ENCODE measurements around the gene KIF24. TPM values are rescaled to one million over a fixed set of nuclear protein-coding genes. Genes with fewer than 3 reads are reported as not detected.
"Not testable (repeated sequence)": the region's sequence is repeated elsewhere in the genome, so short reads cannot be mapped to it uniquely, and the experiment has no call there.

Gene KIF24
- total and polyA plus RNA-seq, 8 donors = 0.29 to 5.8 (median 1.5) TPM

- no peak for DNase-seq
- peaks cover 43 to 88% (median 61%) of the 10 kb centered on the region in 4 donors for H3K4me1 ChIP-seq
- intact Hi-C loops (cut with DNase I; ENCODE audit: low total_unique reads) = no loop called here
- no peak overlapping the region for H3K4me3 ChIP-seq
- TF ChIP-seq CTCF (IDR thresholded peaks at IDR 0.05) = no peak
- TF ChIP-seq POLR2AphosphoS5 (IDR thresholded peaks at IDR 0.05) = peak in 2 of 3 donors; percentile 37 to 50
- TF ChIP-seq POLR2A (IDR thresholded peaks at IDR 0.05) = no peak
- TF ChIP-seq EP300 (IDR thresholded peaks at IDR 0.05) = no peak
- 32 to 60% (median 43%) methylated on average over 1 of the region's 1 CpG for WGBS, 5 donors
- peak overlapping the region; percentile 79 to 89 (median 85) for H3K27ac ChIP-seq
- H3K9me3 ChIP-seq = no peaks in the 10 kb centered on the region
- H3K27me3 ChIP-seq = no peaks in the 10 kb centered on the region
- H3K36me3 ChIP-seq = peaks cover 0 to 50% (median 40%) of the 10 kb centered on the region in 4 donors
Measured at GRCh38 chr9:34343605-34344004, 14.5 kb upstream of the KIF24 start.

DNA sequence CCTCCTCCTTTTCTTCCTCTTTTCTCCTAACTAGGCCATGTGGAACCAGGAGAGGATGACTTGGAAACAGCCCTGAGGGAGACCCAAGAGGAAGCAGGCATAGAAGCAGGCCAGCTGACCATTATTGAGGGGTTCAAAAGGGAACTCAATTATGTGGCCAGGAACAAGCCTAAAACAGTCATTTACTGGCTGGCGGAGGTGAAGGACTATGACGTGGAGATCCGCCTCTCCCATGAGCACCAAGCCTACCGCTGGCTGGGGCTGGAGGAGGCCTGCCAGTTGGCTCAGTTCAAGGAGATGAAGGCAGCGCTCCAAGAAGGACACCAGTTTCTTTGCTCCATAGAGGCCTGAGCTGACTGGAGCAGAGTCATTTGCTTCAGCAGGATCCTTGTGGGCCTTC is 14.0 kb upstream of the KIF24 start:
- Histone ChIP-seq H3K36me3 (peaks cover 0 to 52% (median 42%) of the 10 kb centered on the region in 4 donors), H3K9me3 (no peaks in the 10 kb centered on the region), H3K4me3 (no peak overlapping the region), H3K4me1 (peaks cover 43 to 85% (median 63%) of the 10 kb centered on the region in 4 donors), H3K27me3 (no peaks in the 10 kb centered on the region), H3K27ac (peak overlapping the region; percentile 79 to 89 (median 84))
- 22 to 54% (median 47%) methylated on average over 5 of the region's 5 CpGs for WGBS, 5 donors
- intact Hi-C loops (cut with DNase I; ENCODE audit: low total_unique reads) = no loop called here
- TF ChIP-seq POLR2A (IDR thresholded peaks at IDR 0.05) (no peak), EP300 (IDR thresholded peaks at IDR 0.05) (peak; percentile 80), CTCF (IDR thresholded peaks at IDR 0.05) (no peak), POLR2AphosphoS5 (IDR thresholded peaks at IDR 0.05) (peak; percentile 30 to 72 (median 53))
- peak; percentile 72 to 82 for DNase-seq

- Histone ChIP-seq H3K36me3 (peaks cover 0 to 61% (median 46%) of the 10 kb centered on the region in 4 donors), H3K9me3 (no peaks in the 10 kb centered on the region), H3K27ac (peak overlapping the region; percentile 34 to 89 (median 84)), H3K4me1 (peaks cover 43 to 74% (median 57%) of the 10 kb centered on the region in 4 donors), H3K27me3 (no peaks in the 10 kb centered on the region), H3K4me3 (no peak overlapping the region)
- WGBS, 5 donors = 66 to 85% (median 83%) methylated on average over 7 of the region's 7 CpGs
- intact Hi-C loops (cut with DNase I; ENCODE audit: low total_unique reads) = no loop called here
- peak in 1 of 2 donors; percentile 60 for DNase-seq
- TF ChIP-seq EP300 (IDR thresholded peaks at IDR 0.05) (no peak), POLR2A (IDR thresholded peaks at IDR 0.05) (no peak), CTCF (IDR thresholded peaks at IDR 0.05) (no peak)
Measured at GRCh38 chr9:34341659-34342295, 12.7 kb upstream of the KIF24 start.

DNA sequence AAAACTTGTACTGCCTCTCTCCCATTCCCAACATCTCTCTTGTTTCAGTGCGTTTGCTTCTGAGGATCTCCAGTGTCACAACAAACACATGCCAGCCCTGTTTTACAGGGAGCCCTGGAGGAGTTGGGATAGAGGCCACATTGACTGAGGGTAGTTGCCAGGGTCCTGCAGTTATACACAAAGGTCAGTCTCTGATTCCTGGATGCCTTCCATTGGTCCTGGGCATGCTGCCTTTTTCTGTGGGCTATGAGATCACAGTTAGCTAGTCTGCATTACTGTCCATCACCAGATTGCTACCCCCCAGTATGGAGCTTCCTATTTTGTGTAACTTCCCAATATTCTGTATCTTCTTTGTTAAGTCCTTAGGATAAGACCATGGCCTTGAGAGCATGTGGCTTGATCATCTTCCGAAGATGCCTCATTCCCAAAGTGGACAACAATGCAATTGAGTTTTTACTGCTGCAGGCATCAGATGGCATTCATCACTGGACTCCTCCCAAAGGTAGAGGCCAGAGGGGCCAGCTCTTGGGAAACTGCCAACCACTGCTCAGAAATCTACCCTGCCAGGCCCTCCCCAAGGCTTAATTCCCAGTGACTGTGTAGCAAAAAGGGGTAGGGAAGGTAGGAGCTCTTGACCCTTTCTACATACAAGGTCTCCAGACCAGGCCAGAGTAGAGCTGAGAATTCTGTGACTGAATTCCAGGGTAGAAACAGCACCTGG is 9.8 kb upstream of the KIF24 start:
- DNase-seq = no peak
- WGBS, 5 donors = 76 to 95% (median 91%) methylated on average over 2 of the region's 2 CpGs
- intact Hi-C loops (cut with DNase I; ENCODE audit: low total_unique reads) = loop anchor here (5.0 kb wide), 1 partner anchor 33 kb away; no protein-coding TSS in a partner anchor
- Histone ChIP-seq H3K4me1 (peaks cover 24 to 61% (median 40%) of the 10 kb centered on the region in 4 donors), H3K9me3 (no peaks in the 10 kb centered on the region), H3K36me3 (peaks cover 0 to 60% (median 44%) of the 10 kb centered on the region in 4 donors), H3K4me3 (no peak overlapping the region), H3K27me3 (no peaks in the 10 kb centered on the region), H3K27ac (peak overlapping the region in 1 of 5 donors; percentile 89)
- TF ChIP-seq CTCF (IDR thresholded peaks at IDR 0.05) = no peak
- TF ChIP-seq POLR2AphosphoS5 (IDR thresholded peaks at IDR 0.05) = no peak
- TF ChIP-seq EP300 (IDR thresholded peaks at IDR 0.05) = no peak
- TF ChIP-seq POLR2A (IDR thresholded peaks at IDR 0.05) = no peak

DNA sequence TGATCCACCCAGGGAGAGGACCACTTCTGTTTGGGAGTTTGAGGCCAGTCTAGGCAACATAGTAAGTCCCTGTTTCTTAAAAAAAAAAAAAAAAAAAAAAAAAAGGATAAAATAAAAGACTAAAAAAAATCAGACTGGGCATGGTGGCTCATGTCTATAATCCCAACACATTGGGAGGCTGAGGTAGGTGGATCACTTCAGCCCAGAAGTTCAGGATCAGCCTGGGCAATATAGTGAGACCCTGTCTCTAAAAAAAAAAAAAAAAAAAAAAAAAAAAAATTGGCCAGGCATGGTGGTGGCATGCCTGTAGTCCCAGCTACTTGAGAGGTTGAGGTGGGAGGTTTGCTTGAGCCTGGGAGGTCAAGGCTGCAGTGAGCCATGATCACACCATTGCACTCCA is 9.0 kb upstream of the KIF24 start:
- not testable (repeated sequence) for DNase-seq, H3K9me3 ChIP-seq, H3K27ac ChIP-seq, H3K4me3 ChIP-seq, H3K27me3 ChIP-seq
- Histone ChIP-seq H3K4me1 (peaks cover 17 to 61% (median 34%) of the 10 kb centered on the region in 4 donors), H3K36me3 (peaks cover 0 to 53% (median 40%) of the 10 kb centered on the region in 4 donors)
- intact Hi-C loops (cut with DNase I; ENCODE audit: low total_unique reads) = loop anchor here (5.0 kb wide), 1 partner anchor 34 kb away; no protein-coding TSS in a partner anchor
